Mesendoderm (in vitro differentiated cells): ENCODE measurements around the gene ARVCF.

Experiments used
- DNase-seq: peaks from one replicate; pipeline ENCODE4 v3.0.0; 2013
- H2AK5ac ChIP-seq: 2 replicates; pipeline ENCODE4 v1.6.1; 2013; ENCODE audit warnings: low read length, inconsistent platforms
- H2BK120ac ChIP-seq: 2 replicates; pipeline ENCODE4 v1.6.1; 2013; ENCODE audit warnings: low read depth, mild to moderate bottlenecking, low read length, moderate library complexity, mixed read lengths
- H2BK15ac ChIP-seq: replicated peaks from 2 replicates; pipeline ENCODE4 v1.6.1; 2013; ENCODE audit warnings: low read depth, mild to moderate bottlenecking, moderate library complexity
- H2BK5ac ChIP-seq: 2 replicates; pipeline ENCODE4 v1.6.1; 2013; ENCODE audit warnings: low read length, inconsistent platforms
- H3K18ac ChIP-seq: 2 replicates; pipeline ENCODE4 v1.6.1; 2013; ENCODE audit warnings: mild to moderate bottlenecking, low read length, mixed read lengths
- H3K23ac ChIP-seq: one replicate; pipeline ENCODE4 v1.6.1; 2013; ENCODE audit warnings: low read length
- H3K27ac ChIP-seq: 2 replicates; pipeline ENCODE4 v1.5.1; 2013; ENCODE audit warnings: low read depth, mild to moderate bottlenecking, inconsistent platforms, low read length, moderate library complexity
- H3K27me3 ChIP-seq: 2 replicates; pipeline ENCODE4 v1.6.1; 2013; ENCODE audit warnings: low read length, control low read depth, mild to moderate bottlenecking, inconsistent platforms; ENCODE audit not compliant: insufficient read depth, poor library complexity
- H3K36me3 ChIP-seq: 2 replicates; pipeline ENCODE4 v1.6.1; 2013; ENCODE audit warnings: low read length, inconsistent platforms; ENCODE audit not compliant: control insufficient read depth, insufficient read depth
- H3K4ac ChIP-seq: one replicate; pipeline ENCODE4 v1.6.1; 2013; ENCODE audit warnings: low read depth, mild to moderate bottlenecking, low read length, moderate library complexity
- H3K4me1 ChIP-seq: 2 replicates; pipeline ENCODE4 v1.6.1; 2013; ENCODE audit warnings: low read depth, low read length, inconsistent platforms; ENCODE audit not compliant: control insufficient read depth
- H3K4me2 ChIP-seq: 2 replicates; pipeline ENCODE4 v1.6.1; 2013; ENCODE audit warnings: low read length
- H3K4me3 ChIP-seq: 2 replicates; pipeline ENCODE4 v1.5.1; 2013; ENCODE audit warnings: mild to moderate bottlenecking, low read length
- H3K56ac ChIP-seq: one replicate; pipeline ENCODE4 v1.6.1; 2013; ENCODE audit warnings: low read length
- H3K79me1 ChIP-seq: 2 replicates; pipeline ENCODE4 v1.6.1; 2013; ENCODE audit warnings: low read length, inconsistent platforms
- H3K79me2 ChIP-seq: 2 replicates; pipeline ENCODE4 v1.6.1; 2013; ENCODE audit warnings: mild to moderate bottlenecking, low read length; ENCODE audit not compliant: control insufficient read depth, insufficient read depth
- H3K9ac ChIP-seq: 2 replicates; pipeline ENCODE4 v1.6.1; 2013; ENCODE audit warnings: low read length, inconsistent platforms
- H4K5ac ChIP-seq: one replicate; pipeline ENCODE4 v1.6.1; 2013; ENCODE audit warnings: low read length
- H4K8ac ChIP-seq: one replicate; pipeline ENCODE4 v1.6.1; 2013; ENCODE audit warnings: low read depth, mild to moderate bottlenecking, control low read depth, low read length, moderate library complexity
- WGBS: extraction: QIAGEN DNeasy Blood & Tissue Kit; methylation state at CpG from one replicate; pipeline ENCODE4 v1.1.7; 2013; ENCODE audit warnings: low lambda C conversion rate, missing lambda C conversion rate; ENCODE audit not compliant: insufficient coverage; ENCODE audit errors: extremely low coverage; 5-methylcytosine and 5-hydroxymethylcytosine counted together

The ARVCF gene

GRCh38 chr22:19992481-19992911 is 24.1 kb downstream of the ARVCF start:
- WGBS, result no CpG with 5 or more reads among the region's 7 CpGs
- Histone ChIP-seq H3K79me1 (no peaks in the 10 kb centered on the region), H2BK15ac (no peak overlapping the region), H3K27ac (no peak overlapping the region), H4K5ac (no peak overlapping the region), H3K4me2 (no peak overlapping the region), H2BK120ac (no peak overlapping the region), H3K4me3 (no peak overlapping the region), H2BK5ac (no peak overlapping the region), H3K4me1 (no peaks in the 10 kb centered on the region), H3K56ac (no peak overlapping the region), H3K23ac (no peak overlapping the region), H3K36me3 (no peaks in the 10 kb centered on the region), H3K79me2 (no peaks in the 10 kb centered on the region), H3K18ac (no peak overlapping the region), H2AK5ac (no peak overlapping the region), H3K4ac (no peak overlapping the region), H3K27me3 (no peaks in the 10 kb centered on the region), H3K9ac (no peak overlapping the region), H4K8ac (no peak overlapping the region)
- no peak for DNase-seq

- no peak overlapping the region for H3K4me3 ChIP-seq
- H3K23ac ChIP-seq, result no peak overlapping the region
- no peak for DNase-seq
- no peak overlapping the region for H3K4me2 ChIP-seq
- no peak overlapping the region for H3K56ac ChIP-seq
- no peak overlapping the region for H2BK120ac ChIP-seq
- no peaks in the 10 kb centered on the region for H3K4me1 ChIP-seq
- no peak overlapping the region for H2BK5ac ChIP-seq
- no peak overlapping the region for H4K8ac ChIP-seq
- H3K79me1 ChIP-seq, result no peaks in the 10 kb centered on the region
- H3K9ac ChIP-seq, result no peak overlapping the region
- H3K4ac ChIP-seq, result no peak overlapping the region
- no peaks in the 10 kb centered on the region for H3K27me3 ChIP-seq
- no peak overlapping the region for H3K27ac ChIP-seq
- H2AK5ac ChIP-seq, result no peak overlapping the region
- no CpG with 5 or more reads among the region's 23 CpGs for WGBS
- H2BK15ac ChIP-seq, result no peak overlapping the region
- no peak overlapping the region for H4K5ac ChIP-seq
- no peak overlapping the region for H3K18ac ChIP-seq
- no peaks in the 10 kb centered on the region for H3K36me3 ChIP-seq
- no peaks in the 10 kb centered on the region for H3K79me2 ChIP-seq
Observed at GRCh38 chr22:19991645-19992451, 24.8 kb downstream of the ARVCF start.

GRCh38 chr22:19991395-19991644 is 25.3 kb downstream of the ARVCF start:
- Histone ChIP-seq H3K18ac (no peak overlapping the region), H2BK120ac (no peak overlapping the region), H4K8ac (no peak overlapping the region), H3K4me2 (no peak overlapping the region), H3K4ac (no peak overlapping the region), H4K5ac (no peak overlapping the region), H3K79me1 (no peaks in the 10 kb centered on the region), H2BK5ac (no peak overlapping the region), H3K23ac (no peak overlapping the region), H3K27me3 (no peaks in the 10 kb centered on the region), H3K9ac (no peak overlapping the region), H3K79me2 (no peaks in the 10 kb centered on the region), H3K27ac (no peak overlapping the region), H2AK5ac (no peak overlapping the region), H3K4me3 (no peak overlapping the region), H3K56ac (no peak overlapping the region), H2BK15ac (no peak overlapping the region), H3K36me3 (no peaks in the 10 kb centered on the region), H3K4me1 (no peaks in the 10 kb centered on the region)
- DNase-seq, result no peak

- Histone ChIP-seq H3K79me1 (peaks cover 5% of the 10 kb centered on the region), H3K56ac (no peak overlapping the region), H3K4me2 (no peak overlapping the region), H3K23ac (no peak overlapping the region), H3K79me2 (no peaks in the 10 kb centered on the region), H3K18ac (no peak overlapping the region), H3K9ac (no peak overlapping the region), H2BK120ac (no peak overlapping the region), H3K4me3 (no peak overlapping the region), H4K5ac (no peak overlapping the region), H2BK5ac (no peak overlapping the region), H2BK15ac (no peak overlapping the region), H4K8ac (no peak overlapping the region), H3K36me3 (no peaks in the 10 kb centered on the region), H3K27me3 (no peaks in the 10 kb centered on the region), H3K27ac (no peak overlapping the region), H3K4me1 (peaks cover 5% of the 10 kb centered on the region), H3K4ac (no peak overlapping the region), H2AK5ac (no peak overlapping the region)
- no peak for DNase-seq
- WGBS, result no CpG with 5 or more reads among the region's 20 CpGs
Observed at GRCh38 chr22:19990609-19991394, 25.8 kb downstream of the ARVCF start.

- no peak overlapping the region for H4K8ac ChIP-seq
- H3K23ac ChIP-seq, result no peak overlapping the region
- no peak overlapping the region for H3K9ac ChIP-seq
- no peak overlapping the region for H2BK120ac ChIP-seq
- no peaks in the 10 kb centered on the region for H3K36me3 ChIP-seq
- no peaks in the 10 kb centered on the region for H3K27me3 ChIP-seq
- H3K4ac ChIP-seq, result no peak overlapping the region
- no peak overlapping the region for H3K18ac ChIP-seq
- DNase-seq, result no peak
- H3K79me1 ChIP-seq, result peaks cover 7% of the 10 kb centered on the region
- H3K4me1 ChIP-seq, result peaks cover 5% of the 10 kb centered on the region
- H3K79me2 ChIP-seq, result no peaks in the 10 kb centered on the region
- no peak overlapping the region for H2BK15ac ChIP-seq
- WGBS, result no CpG with 5 or more reads among the region's 2 CpGs
- no peak overlapping the region for H3K56ac ChIP-seq
- no peak overlapping the region for H3K4me3 ChIP-seq
- no peak overlapping the region for H3K4me2 ChIP-seq
- H3K27ac ChIP-seq, result no peak overlapping the region
- H2AK5ac ChIP-seq, result no peak overlapping the region
- H4K5ac ChIP-seq, result no peak overlapping the region
- H2BK5ac ChIP-seq, result no peak overlapping the region
Observed at GRCh38 chr22:19990188-19990587, 26.4 kb downstream of the ARVCF start.

- Histone ChIP-seq H4K5ac (no peak overlapping the region), H3K27ac (no peak overlapping the region), H3K36me3 (no peaks in the 10 kb centered on the region), H3K9ac (no peak overlapping the region), H2BK5ac (no peak overlapping the region), H3K18ac (no peak overlapping the region), H3K4me1 (peaks cover 5% of the 10 kb centered on the region), H3K79me1 (peaks cover 7% of the 10 kb centered on the region), H2BK120ac (no peak overlapping the region), H3K56ac (no peak overlapping the region), H4K8ac (no peak overlapping the region), H3K4me3 (no peak overlapping the region), H2BK15ac (no peak overlapping the region), H2AK5ac (no peak overlapping the region), H3K79me2 (no peaks in the 10 kb centered on the region), H3K4me2 (no peak overlapping the region), H3K23ac (no peak overlapping the region), H3K4ac (no peak overlapping the region), H3K27me3 (no peaks in the 10 kb centered on the region)
- no peak for DNase-seq
- no CpG with 5 or more reads among the region's 3 CpGs for WGBS
Observed at GRCh38 chr22:19989725-19990067, 26.9 kb downstream of the ARVCF start.
